NCI-H446 (cell line): Measurements from ENCODE around the gene PARVG.

Experiments used
- DNase-seq, 2 experiments: peaks; one replicate each; lab custom pipeline; 2025; lab: John Stamatoyannopoulos, UW

The PARVG gene

GRCh38 chr22:44242946-44243724 is 62.4 kb downstream of the PARVG start:
- DNase-seq = no peak

- DNase-seq = no peak
Observed at GRCh38 chr22:44243761-44244160, 63.0 kb downstream of the PARVG start.

- no peak for DNase-seq
Observed at GRCh38 chr22:44244265-44244822, 63.6 kb downstream of the PARVG start.

- no peak for DNase-seq
Observed at GRCh38 chr22:44245438-44245837, 64.7 kb downstream of the PARVG start.

GRCh38 chr22:44245867-44246266 is 65.1 kb downstream of the PARVG start:
- DNase-seq = no peak

GRCh38 chr22:44246615-44247326 is 66.0 kb downstream of the PARVG start:
- DNase-seq = no peak

GRCh38 chr22:44247346-44247745 is 66.6 kb downstream of the PARVG start:
- no peak for DNase-seq

GRCh38 chr22:44247923-44248892 is 67.5 kb downstream of the PARVG start:
- DNase-seq = no peak

- no peak for DNase-seq
Observed at GRCh38 chr22:44248926-44249325, 68.2 kb downstream of the PARVG start.

- no peak for DNase-seq
Observed at GRCh38 chr22:44249376-44250147, 68.8 kb downstream of the PARVG start.

- no peak for DNase-seq
Observed at GRCh38 chr22:44254811-44255210, 74.1 kb downstream of the PARVG start.

- DNase-seq = no peak
Observed at GRCh38 chr22:44256085-44256484, 75.4 kb downstream of the PARVG start.

GRCh38 chr22:44256556-44257485 is 76.1 kb downstream of the PARVG start:
- DNase-seq = no peak
